ENCODE data around the gene GPR78. TPM values are rescaled to one million over a fixed set of nuclear protein-coding genes. Genes with fewer than 3 reads are reported as not detected.

GPR78 gene
- total and polyA plus RNA-seq, 2 of the 13 experiments (the other 11 are each of a cell fraction or from before 2014, with no cell fraction given) = 0.01 to 0.07 TPM

- TF ChIP-seq MEIS2 (CRISPR knock-in tag; IDR thresholded peaks at IDR 0.05) (peak; percentile 60; the same call in 1 of the 2 replicates), TOE1 (CRISPR knock-in tag; IDR thresholded peaks at IDR 0.05) (no peak), ZNF770 (CRISPR knock-in tag; IDR thresholded peaks at IDR 0.05) (no peak), AGO1 (IDR thresholded peaks at IDR 0.05; ENCODE audit: low read depth, low read length, poor library complexity, severe bottlenecking) (no peak), FOXM1 (CRISPR knock-in tag; IDR thresholded peaks at IDR 0.05) (no peak), ZNF777 (CRISPR knock-in tag; IDR thresholded peaks at IDR 0.05) (0 out of 2 replicates have a peak, but pooled peaks have one; percentile 44), ZNF260 (CRISPR knock-in tag; IDR thresholded peaks at IDR 0.05; ENCODE audit: borderline replicate concordance, low read depth) (no peak), SKI (IDR thresholded peaks at IDR 0.05; ENCODE audit: partially characterized antibody) (no peak), ZNF121 (CRISPR knock-in tag; IDR thresholded peaks at IDR 0.05) (no peak), TARDBP (CRISPR knock-in tag; IDR thresholded peaks at IDR 0.05) (no peak), TFE3 (CRISPR knock-in tag; IDR thresholded peaks at IDR 0.05) (peak; percentile 66; the same call in 1 of the 2 replicates), ZNF570 (CRISPR knock-in tag; IDR thresholded peaks at IDR 0.05; ENCODE audit: borderline replicate concordance) (no peak), BRCA1 (CRISPR knock-in tag; IDR thresholded peaks at IDR 0.05) (no peak), CHD2 (IDR thresholded peaks at IDR 0.05; ENCODE audit: low read depth, low read length) (no peak), ONECUT2 (CRISPR knock-in tag; IDR thresholded peaks at IDR 0.05) (no peak), ZNF510 (CRISPR knock-in tag; IDR thresholded peaks at IDR 0.05; ENCODE audit: low read depth) (no peak), RXRB (CRISPR knock-in tag; IDR thresholded peaks at IDR 0.05; ENCODE audit: borderline replicate concordance) (peak; percentile 58; the same call in 1 of the 2 replicates), ZNF276 (CRISPR knock-in tag; IDR thresholded peaks at IDR 0.05; ENCODE audit: low read depth) (no peak), JUND (CRISPR knock-in tag; IDR thresholded peaks at IDR 0.05) (no peak), ZNF143 (CRISPR knock-in tag; IDR thresholded peaks at IDR 0.05) (no peak), ZNF687 (CRISPR knock-in tag; IDR thresholded peaks at IDR 0.05) (peak; percentile 38)
These were observed at the start of gene GPR78 (continued) for GRCh38 chr4:8580321-8581093.
